ENCODE results near the gene PYGO1.
"Not testable (repeated sequence)": the region's sequence is repeated elsewhere in the genome, so short reads cannot be mapped to it uniquely, and the experiment has no call there.

GRCh38 chr15:55593019-55593418 lies 4.9 kb upstream of the PYGO1 start:
- not testable (repeated sequence) for TF ChIP-seq CTCF, POLR2A (IDR thresholded peaks at IDR 0.05)

All from adrenal gland (tissue), 5 donors.